H9 (cell line): ENCODE measurements around the gene WDR44. TPM values are rescaled to one million over a fixed set of nuclear protein-coding genes. Genes with fewer than 3 reads are reported as not detected.

Source experiments
- DNase-seq: peaks from one replicate; pipeline ENCODE4 v3.0.0-alpha.2; 2017
- H2AFZ ChIP-seq: one replicate; pipeline ENCODE4 v1.6.1; 2013; ENCODE audit warnings: mild to moderate bottlenecking, low read length, control low read depth, moderate library complexity
- H2AK5ac ChIP-seq: 2 replicates; pipeline ENCODE4 v1.6.1; 2013; ENCODE audit warnings: low read length, control low read depth, mixed read lengths; ENCODE audit not compliant: insufficient read length
- H2BK120ac ChIP-seq: one replicate; pipeline ENCODE4 v1.6.1; 2013; ENCODE audit warnings: low read depth, mild to moderate bottlenecking, low read length, control low read depth, inconsistent platforms; ENCODE audit not compliant: poor library complexity, severe bottlenecking
- H2BK12ac ChIP-seq: 2 replicates; pipeline ENCODE4 v1.6.1; 2013; ENCODE audit warnings: low read length, control low read depth, mixed read lengths, low read depth; ENCODE audit not compliant: insufficient read length
- H2BK15ac ChIP-seq: 2 replicates; pipeline ENCODE4 v1.6.1; 2013; ENCODE audit warnings: low read depth, low read length, control low read depth
- H2BK20ac ChIP-seq: one replicate; pipeline ENCODE4 v1.6.1; 2013; ENCODE audit warnings: low read depth, mild to moderate bottlenecking, low read length, control low read depth, inconsistent platforms; ENCODE audit not compliant: poor library complexity, severe bottlenecking
- H2BK5ac ChIP-seq: 2 replicates; pipeline ENCODE4 v1.6.1; 2013; ENCODE audit warnings: low read length, control low read depth, mixed read lengths; ENCODE audit not compliant: insufficient read length
- H3K14ac ChIP-seq: 2 replicates; pipeline ENCODE4 v1.6.1; 2013; ENCODE audit warnings: low read length, control low read depth; ENCODE audit not compliant: insufficient read depth
- H3K18ac ChIP-seq: 2 replicates; pipeline ENCODE4 v1.6.1; 2013; ENCODE audit warnings: low read depth, mild to moderate bottlenecking, mixed read lengths, low read length, control low read depth; ENCODE audit not compliant: insufficient read length
- H3K23ac ChIP-seq: 2 replicates; pipeline ENCODE4 v1.6.1; 2013; ENCODE audit warnings: low read length, control low read depth, mixed read lengths, low read depth; ENCODE audit not compliant: insufficient read length
- H3K23me2 ChIP-seq: 2 replicates; pipeline ENCODE4 v1.6.1; 2013; ENCODE audit warnings: low read depth, mild to moderate bottlenecking, mixed read lengths, low read length, control low read depth; ENCODE audit not compliant: insufficient read length, poor library complexity, severe bottlenecking
- H3K27ac ChIP-seq: 2 replicates; pipeline ENCODE4 v1.5.1; 2013; ENCODE audit warnings: low read length, control low read depth, mixed read lengths, low read depth; ENCODE audit not compliant: insufficient read length
- H3K27me3 ChIP-seq: 2 replicates; pipeline ENCODE4 v1.6.1; 2013; ENCODE audit warnings: low read length, control low read depth, inconsistent platforms; ENCODE audit not compliant: insufficient read depth
- H3K4ac ChIP-seq: 2 replicates; pipeline ENCODE4 v1.6.1; 2013; ENCODE audit warnings: low read depth, mild to moderate bottlenecking, control low read depth, inconsistent platforms, low read length, moderate library complexity
- H3K4me1 ChIP-seq: 2 replicates; pipeline ENCODE4 v1.6.1; 2013; ENCODE audit warnings: low read length, control low read depth, inconsistent platforms; ENCODE audit not compliant: insufficient read depth
- H3K4me2 ChIP-seq: 2 replicates; pipeline ENCODE4 v1.6.1; 2013; ENCODE audit warnings: low read length, control low read depth, mixed read lengths; ENCODE audit not compliant: insufficient read length, insufficient read depth
- H3K56ac ChIP-seq: 2 replicates; pipeline ENCODE4 v1.6.1; 2013; ENCODE audit warnings: low read depth, mild to moderate bottlenecking, mixed read lengths, low read length, control low read depth; ENCODE audit not compliant: insufficient read length
- H3K79me1 ChIP-seq: 2 replicates; pipeline ENCODE4 v1.6.1; 2013; ENCODE audit warnings: low read depth, mild to moderate bottlenecking, moderate library complexity, low read length, control low read depth, inconsistent platforms; ENCODE audit not compliant: insufficient read depth, poor library complexity, severe bottlenecking
- H3K79me2 ChIP-seq: 2 replicates; pipeline ENCODE4 v1.6.1; 2013; ENCODE audit warnings: low read length, control low read depth, inconsistent platforms; ENCODE audit not compliant: insufficient read depth
- H3K9ac ChIP-seq: 2 replicates; pipeline ENCODE4 v1.6.1; 2013; ENCODE audit warnings: low read length, control low read depth, mixed read lengths; ENCODE audit not compliant: insufficient read length; ENCODE audit errors: extremely low read depth
- H3K9me3 ChIP-seq: one replicate; pipeline ENCODE4 v1.6.1; 2013; ENCODE audit warnings: low read depth, low read length, inconsistent platforms; ENCODE audit not compliant: control insufficient read depth
- H3T11ph ChIP-seq: one replicate; pipeline ENCODE4 v1.6.1; 2013; ENCODE audit warnings: mild to moderate bottlenecking, low read length, control low read depth, inconsistent platforms
- H4K20me1 ChIP-seq: one replicate; pipeline ENCODE4 v1.6.1; 2013; ENCODE audit not compliant: control insufficient read depth, insufficient read length, insufficient read depth
- H4K5ac ChIP-seq: 2 replicates; pipeline ENCODE4 v1.6.1; 2013; ENCODE audit warnings: low read depth, mild to moderate bottlenecking, mixed read lengths, low read length, control low read depth; ENCODE audit not compliant: insufficient read length
- H4K8ac ChIP-seq: replicated peaks from 2 replicates; pipeline ENCODE4 v1.6.1; 2013; ENCODE audit warnings: low read length, control low read depth, mixed read lengths, low read depth; ENCODE audit not compliant: insufficient read length
- H4K91ac ChIP-seq: 2 replicates; pipeline ENCODE4 v1.6.1; 2013; ENCODE audit warnings: low read depth, mild to moderate bottlenecking, moderate library complexity, mixed read lengths, low read length, control low read depth; ENCODE audit not compliant: insufficient read length
- H3K27ac Mint-ChIP-seq, 3 experiments: 2 replicates in 2 of 3; 3 replicates in 1 of 3; pipeline ENCODE4 v1.8.0; 2020 to 2021; ENCODE audit warnings: mixed read lengths in 3 of 3, mild to moderate bottlenecking in 1 of 3, moderate library complexity in 1 of 3
- H3K27me3 Mint-ChIP-seq: 2 replicates; pipeline ENCODE4 v1.8.0; 2021; ENCODE audit warnings: low read depth, mild to moderate bottlenecking, moderate library complexity, mixed read lengths
- H3K36me3 Mint-ChIP-seq, 3 experiments: 2 replicates in 2 of 3; 3 replicates in 1 of 3; pipeline ENCODE4 v1.8.0; 2020 to 2021; ENCODE audit warnings: low read depth in 3 of 3, mixed read lengths in 3 of 3; ENCODE audit not compliant: insufficient read depth in 1 of 3
- H3K4me1 Mint-ChIP-seq, 2 experiments: 2 replicates each; pipeline ENCODE4 v1.8.0; 2020; ENCODE audit warnings: mixed read lengths in 2 of 2
- H3K4me3 Mint-ChIP-seq, 2 experiments: 2 replicates in 1 of 2; 3 replicates in 1 of 2; pipeline ENCODE4 v1.8.0; 2020 to 2021; ENCODE audit warnings: mild to moderate bottlenecking in 2 of 2, mixed read lengths in 2 of 2, moderate library complexity in 1 of 2
- H3K9me3 Mint-ChIP-seq, 2 experiments: 2 replicates in 1 of 2; 3 replicates in 1 of 2; pipeline ENCODE4 v1.8.0; 2020; ENCODE audit warnings: mild to moderate bottlenecking in 2 of 2, mixed read lengths in 2 of 2, moderate library complexity in 1 of 2
- CTCF ChIP-seq: fragments of 200-600 bp; sonication (generic); conservative IDR thresholded peaks from 3 replicates; pipeline ENCODE4 v1.8.0; 2021; ENCODE audit warnings: antibody characterized with exemption, mild to moderate bottlenecking
- WGBS: extraction: QIAGEN DNeasy Blood & Tissue Kit; methylation state at CpG from one replicate; pipeline ENCODE4 v1.1.7; 2013; ENCODE audit warnings: missing lambda C conversion rate, low lambda C conversion rate, mixed read lengths; ENCODE audit not compliant: insufficient read length; ENCODE audit errors: extremely low coverage; 5-methylcytosine and 5-hydroxymethylcytosine counted together
- total RNA-seq: library from RNA; stranded (reverse); gene quantifications from 2 replicates; pipeline ENCODE4 v1.2.1, GENCODE V29; 2021

WDR44 gene
- total RNA-seq, 1 experiment from 2014 or later = 29.6 TPM

- no CpG with 5 or more reads among the region's 2 CpGs for WGBS
- TF ChIP-seq CTCF = no peak
- Histone ChIP-seq H4K8ac (no peak overlapping the region), H2BK20ac (no peak overlapping the region), H3K9ac (no peak overlapping the region), H3K4me1 (peaks cover 3% of the 10 kb centered on the region), H3K27me3 (no peaks in the 10 kb centered on the region), H2AK5ac (no peak overlapping the region), H3K23me2 (peaks cover 4% of the 10 kb centered on the region), H3K4me2 (no peak overlapping the region), H3K14ac (no peak overlapping the region), H3K27ac (no peak overlapping the region), H4K20me1 (no peaks in the 10 kb centered on the region), H2BK5ac (no peak overlapping the region), H3K79me2 (peaks cover 24% of the 10 kb centered on the region; the same call in 1 of the 2 replicates), H3K9me3 (peaks cover 12% of the 10 kb centered on the region), H2AFZ (no peak overlapping the region), H3K23ac (no peak overlapping the region), H2BK12ac (no peak overlapping the region), H2BK120ac (no peak overlapping the region), H2BK15ac (no peak overlapping the region), H3K56ac (no peak overlapping the region), H3K18ac (no peak overlapping the region), H3T11ph (no peak overlapping the region), H4K91ac (no peak overlapping the region), H3K4ac (no peak overlapping the region), H3K79me1 (no peaks in the 10 kb centered on the region), H4K5ac (no peak overlapping the region)
- Mint-ChIP-seq H3K36me3 (peaks cover 0 to 2% (median 0%) of the 10 kb centered on the region in 3 experiments; a peak in 2 of 7 replicates), H3K27me3 (no peaks in the 10 kb centered on the region), H3K27ac (0 out of 7 replicates have a peak overlapping the region, but pooled peaks of 1 of the 3 experiments have one; percentile 15), H3K4me3 (peak overlapping the region; percentile 92 to 99; a peak in 3 of 5 replicates), H3K9me3 (no peaks in the 10 kb centered on the region), H3K4me1 (peaks cover 24 to 57% of the 10 kb centered on the region in 2 experiments)
- no peak for DNase-seq
These were observed 3.3 kb downstream of the WDR44 start for GRCh38 chrX:118349188-118349587.
